Bone marrow (tissue), 2 donors: ENCODE measurements around the gene CNKSR3.
"Not testable (repeated sequence)": the region's sequence is repeated elsewhere in the genome, so short reads cannot be mapped to it uniquely, and the experiment has no call there.

Source experiments
- DNase-seq, 2 donors: peaks; one replicate each; lab custom pipeline; 2025; lab: John Stamatoyannopoulos, UW

CNKSR3 gene

GRCh38 chr6:154510144-154510905, at the start of gene CNKSR3:
Gene CNKSR3 (minus strand): TSS chr6:154510685. CDS start chr6:154510114, 571 bp downstream.
- DNase-seq = peak; percentile 35 to 81

DNA sequence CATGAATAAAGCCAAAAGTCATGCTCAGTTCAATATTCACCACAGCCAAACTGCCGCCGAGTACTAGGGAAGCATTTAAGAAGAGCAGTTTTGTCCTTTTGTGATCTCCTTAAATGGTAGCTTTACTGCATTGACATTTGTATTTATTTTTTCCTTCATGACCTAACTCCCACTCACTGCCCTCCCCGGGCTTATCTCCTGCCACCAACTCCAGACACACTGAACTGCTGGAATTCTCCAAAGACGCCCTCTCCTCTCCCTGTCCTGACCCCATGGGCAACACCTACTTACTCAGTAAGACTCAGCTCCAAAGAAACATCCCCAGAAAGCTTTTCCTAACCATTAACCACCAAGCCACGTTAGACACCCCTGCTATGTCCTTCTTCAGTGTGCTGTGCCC, 48.5 kb upstream of the CNKSR3 start:
- DNase-seq = no peak

GRCh38 chr6:154558513-154558912, 48.0 kb upstream of the CNKSR3 start:
- DNase-seq = no peak

GRCh38 chr6:154555073-154555677, 44.7 kb upstream of the CNKSR3 start:
- no peak for DNase-seq

DNA sequence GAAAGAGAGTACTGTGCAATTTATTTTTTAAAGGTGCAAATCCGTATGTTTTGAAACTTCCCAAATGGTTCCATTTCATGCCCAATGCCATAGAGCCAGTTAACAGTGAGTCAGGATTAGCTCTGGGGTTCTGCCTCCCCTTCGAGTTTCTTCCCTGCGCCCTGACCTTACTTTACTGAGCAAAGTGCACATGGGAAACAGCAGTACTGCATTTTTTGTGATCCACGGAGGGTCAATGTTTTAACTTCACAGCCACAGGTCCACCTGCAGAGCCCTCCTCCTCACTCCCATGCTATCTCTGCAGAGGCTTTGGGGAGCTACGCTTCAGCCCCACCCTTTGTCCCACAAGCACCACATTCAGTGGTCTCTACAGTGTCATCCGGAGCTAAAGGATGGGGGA, 44.0 kb upstream of the CNKSR3 start:
- DNase-seq = no peak

DNA sequence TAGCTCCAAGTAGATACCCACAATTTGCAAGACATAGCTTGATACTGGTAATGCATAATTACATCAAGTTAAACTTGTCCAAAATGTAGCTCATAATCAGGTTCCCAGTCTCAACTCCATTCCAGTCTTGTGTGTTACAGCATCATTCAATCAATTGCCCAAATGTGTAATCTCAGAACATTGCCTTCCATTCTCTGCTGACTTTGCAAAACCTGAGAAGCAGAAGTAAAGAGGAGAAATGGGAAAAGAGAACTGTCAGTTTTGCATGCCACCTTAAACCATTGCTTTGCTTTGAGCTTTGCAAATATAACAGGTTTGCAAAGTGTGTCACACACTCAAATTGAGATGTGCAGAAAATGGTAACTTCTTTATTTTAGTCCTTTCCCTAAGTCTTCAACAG, 40.3 kb upstream of the CNKSR3 start:
- no peak for DNase-seq

GRCh38 chr6:154549179-154549578, 38.7 kb upstream of the CNKSR3 start:
- DNase-seq = no peak

DNA sequence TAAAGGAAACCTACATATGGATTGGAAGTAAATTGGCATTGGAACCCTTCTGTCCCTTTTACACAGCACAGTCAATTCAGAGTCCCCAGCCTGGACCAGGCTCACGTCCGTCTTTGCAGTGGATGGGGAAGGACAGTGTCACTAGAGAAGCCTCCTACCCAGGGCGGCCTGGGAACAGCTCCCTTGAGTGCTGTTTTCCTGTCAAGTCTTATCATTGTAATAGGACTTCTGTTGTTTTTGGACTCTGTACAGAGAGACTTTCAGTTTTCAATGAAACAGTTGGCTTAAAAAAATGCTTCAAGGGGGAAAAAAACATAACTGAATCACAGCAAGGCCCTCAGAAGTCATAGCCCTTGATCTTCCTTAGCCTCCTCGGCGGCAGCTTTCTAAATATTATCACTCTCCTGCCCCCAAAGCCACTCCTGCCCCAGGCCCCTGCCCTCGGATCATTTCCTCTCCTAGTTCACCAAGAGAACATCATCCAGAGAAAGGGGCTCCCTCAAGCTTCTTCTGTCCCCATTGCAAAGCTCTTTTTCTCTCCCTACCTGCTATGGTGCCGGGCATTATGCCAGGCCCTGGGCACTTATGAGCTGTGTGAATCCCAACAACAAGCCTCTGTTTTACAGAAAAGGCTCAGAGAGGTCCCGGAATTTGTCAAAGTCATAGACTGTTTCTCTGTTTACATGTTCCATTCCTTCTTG, 37.8 kb upstream of the CNKSR3 start:
- DNase-seq = no peak

GRCh38 chr6:154543628-154544027, 33.1 kb upstream of the CNKSR3 start:
- no peak for DNase-seq

- no peak for DNase-seq
These were observed 32.3 kb upstream of the CNKSR3 start for GRCh38 chr6:154542747-154543146.

GRCh38 chr6:154541837-154542236, 31.4 kb upstream of the CNKSR3 start:
- not testable (repeated sequence) for DNase-seq

DNA sequence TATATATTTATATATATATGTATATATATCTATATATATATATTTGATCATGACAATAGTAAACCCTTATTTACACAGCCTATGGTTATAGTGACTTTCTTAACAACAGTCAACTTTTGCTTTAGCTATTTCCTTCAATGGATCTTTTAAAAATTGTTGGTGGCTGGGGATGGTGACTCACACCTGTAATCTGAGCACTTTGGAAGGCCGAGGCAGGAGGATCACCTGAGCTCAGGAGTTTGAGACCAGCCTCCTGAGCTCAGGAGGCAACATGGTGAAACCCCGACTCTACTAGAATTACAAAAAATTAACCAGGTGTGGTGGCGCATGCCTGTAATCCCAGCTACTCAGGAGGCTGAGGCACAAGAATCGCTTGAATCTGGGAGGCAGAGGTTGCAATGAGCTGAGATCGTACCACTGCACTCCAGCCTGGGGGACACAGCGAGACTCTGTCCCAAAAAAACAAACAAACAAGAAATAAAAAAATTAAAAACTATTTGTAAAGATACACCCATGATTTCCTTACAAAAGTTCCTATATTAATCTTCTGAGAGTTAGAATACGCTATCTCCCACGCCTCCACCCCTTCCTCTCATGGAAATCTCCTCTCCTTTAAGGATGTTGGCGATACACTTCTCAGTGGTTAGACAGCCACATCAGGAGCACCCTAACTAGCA, 29.2 kb upstream of the CNKSR3 start:
- no peak for DNase-seq

DNA sequence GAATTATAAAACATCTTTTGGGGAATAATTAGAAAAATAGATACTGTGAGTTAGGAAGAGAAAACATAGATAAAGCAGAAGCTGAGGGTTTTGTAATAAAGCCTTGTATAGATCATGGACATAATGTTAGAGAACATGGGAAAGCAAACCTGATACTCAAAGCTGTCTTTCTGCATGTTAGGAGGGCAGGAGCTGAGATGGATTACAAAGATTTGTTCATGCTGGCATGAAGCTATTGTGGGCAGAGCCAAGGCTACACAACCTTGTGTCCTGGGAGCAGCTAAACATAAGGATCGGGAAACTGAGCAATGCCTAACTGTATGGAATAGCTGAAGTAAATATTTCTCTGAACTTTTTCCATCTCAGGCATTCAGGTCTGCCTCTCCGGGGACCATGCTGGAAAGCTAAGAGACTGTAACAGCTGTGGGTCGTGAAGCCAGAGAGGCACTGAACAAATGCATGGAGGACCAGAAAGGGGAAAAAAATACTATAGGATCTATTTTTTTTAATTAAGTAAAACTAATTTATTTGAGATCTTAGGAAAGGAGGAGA, 28.2 kb upstream of the CNKSR3 start:
- DNase-seq = no peak

- no peak for DNase-seq
These were observed 27.2 kb upstream of the CNKSR3 start for GRCh38 chr6:154537511-154538325.

GRCh38 chr6:154536999-154537398, 26.5 kb upstream of the CNKSR3 start:
- no peak for DNase-seq

DNA sequence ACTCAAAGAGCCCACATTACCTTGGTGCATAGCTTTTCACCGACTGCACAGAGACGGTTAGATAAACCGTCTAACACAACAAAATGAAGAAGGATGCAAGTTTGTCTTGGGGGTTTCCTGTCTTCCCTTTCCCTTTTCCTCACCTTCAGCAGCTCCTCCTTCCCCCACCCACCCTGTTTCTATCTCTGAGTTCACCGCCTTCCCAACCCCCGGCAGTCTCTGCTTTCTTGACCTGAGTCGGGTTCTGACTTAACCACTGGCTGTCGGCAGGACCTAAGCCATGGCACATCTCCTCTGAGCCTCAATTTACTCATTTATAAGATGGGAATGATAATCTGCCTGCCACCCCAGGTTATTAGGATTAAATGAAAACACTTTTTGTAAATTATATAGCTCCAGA, 25.8 kb upstream of the CNKSR3 start:
- DNase-seq = no peak

DNA sequence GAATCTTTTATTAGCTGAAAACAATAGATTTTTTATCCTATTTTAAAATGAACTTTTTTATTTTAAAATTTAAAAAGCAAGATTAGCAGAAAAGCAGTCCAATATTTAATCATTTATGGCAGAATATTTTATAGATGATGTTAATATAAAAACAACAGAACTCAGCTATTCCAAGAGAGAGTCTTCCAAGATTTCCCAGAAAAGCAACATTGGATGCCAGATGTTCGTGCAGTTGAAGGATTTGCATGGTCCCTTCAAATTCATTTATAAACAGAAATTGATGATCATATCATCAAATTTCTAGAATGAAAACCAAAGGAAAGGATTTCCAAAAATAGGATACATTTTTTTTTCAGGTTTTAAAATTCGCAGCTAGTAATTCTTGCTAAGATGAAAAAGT, 25.4 kb upstream of the CNKSR3 start:
- no peak for DNase-seq

- DNase-seq = no peak
These were observed 24.7 kb upstream of the CNKSR3 start for GRCh38 chr6:154535147-154535546.

- no peak for DNase-seq
These were observed 24.0 kb upstream of the CNKSR3 start for GRCh38 chr6:154534531-154534930.

- DNase-seq = no peak
These were observed 21.9 kb upstream of the CNKSR3 start for GRCh38 chr6:154532426-154532825.

GRCh38 chr6:154529957-154530356, 19.5 kb upstream of the CNKSR3 start:
- DNase-seq = no peak
